Kidney (tissue), 14 donors: Measurements from ENCODE around the gene CHEK2. TPM values are rescaled to one million over a fixed set of nuclear protein-coding genes. Genes with fewer than 3 reads are reported as not detected.
"Not testable (repeated sequence)": the region's sequence is repeated elsewhere in the genome, so short reads cannot be mapped to it uniquely, and the experiment has no call there.

ENCODE experiments used
- DNase-seq, 5 donors: peaks; one replicate each; pipeline ENCODE4 v3.0.0-alpha.2; 2013 to 2020
- FAIRE-seq: peaks from 2 replicates; lab custom pipeline; 2012; peaks lifted over from hg19 to GRCh38; lab: Jason Lieb, UNC
- H3K27ac ChIP-seq, 2 donors: one replicate each; pipeline ENCODE4 v1.7.0; 2013; ENCODE audit warnings: low read depth in 2 of 2, low read length in 2 of 2, inconsistent platforms in 1 of 2
- H3K27me3 ChIP-seq: one replicate; pipeline ENCODE4 v1.7.1; 2013; ENCODE audit warnings: low read length, inconsistent platforms; ENCODE audit not compliant: control insufficient read depth, insufficient read depth
- H3K36me3 ChIP-seq, 3 donors: one replicate each; pipeline versions ENCODE4 v1.7.0 to v1.7.1; 2013; ENCODE audit warnings: low read length in 3 of 3, control low read depth in 1 of 3, inconsistent platforms in 1 of 3; ENCODE audit not compliant: insufficient read depth in 3 of 3, control insufficient read depth in 2 of 3
- H3K4me1 ChIP-seq, 3 donors: one replicate each; pipeline versions ENCODE4 v1.7.0 to v1.7.1; 2013; ENCODE audit warnings: low read length in 3 of 3, inconsistent platforms in 1 of 3, low read depth in 1 of 3; ENCODE audit not compliant: control insufficient read depth in 2 of 3, insufficient read depth in 2 of 3
- H3K4me3 ChIP-seq, 3 donors: one replicate each; pipeline versions ENCODE4 v1.7.0 to v1.8.1; 2013; ENCODE audit warnings: low read length in 3 of 3, control low read depth in 1 of 3, inconsistent platforms in 1 of 3
- H3K9ac ChIP-seq, 3 donors: one replicate each; pipeline versions ENCODE4 v1.7.0 to v1.7.1; 2013; ENCODE audit warnings: low read length in 3 of 3, control low read depth in 1 of 3, inconsistent platforms in 1 of 3
- H3K9me3 ChIP-seq, 3 donors: one replicate each; pipeline versions ENCODE4 v1.7.0 to v1.7.1; 2013; ENCODE audit warnings: low read length in 3 of 3, control low read depth in 1 of 3, inconsistent platforms in 1 of 3; ENCODE audit not compliant: control insufficient read depth in 2 of 3, insufficient read depth in 1 of 3
- CTCF ChIP-seq: IDR thresholded peaks from 3 replicates; pipeline ENCODE4 v1.5.1; 2012; ENCODE audit warnings: mild to moderate bottlenecking, moderate library complexity, borderline replicate concordance; ENCODE audit not compliant: insufficient read depth; ENCODE audit errors: extremely low read depth
- intact Hi-C: fragments of 100-400 bp; cut with DNase I; formaldehyde crosslinking; loops from one replicate; pipeline ENCODE4 v1.11.1; 2022
- polyA plus RNA-seq: library from polyadenylated mRNA; stranded (reverse); fragments of 350-450 nt; fragmentation: Illumina TruSeq; extraction: RNeasy Lipid Tissue Mini Kit (QIAGEN cat#74804); gene quantifications from one replicate; pipeline ENCODE4 v1.2.3, GENCODE V29; 2014; ENCODE audit warnings: low read depth, low replicate concordance; ENCODE audit not compliant: insufficient read depth
- total RNA-seq: library from RNA; stranded (reverse); fragmentation: NEBNext Ultra II Directional; extraction: Animal tissue kit (Norgen Biotek cat#: 25700); gene quantifications from one replicate; pipeline ENCODE4 v1.2.1, GENCODE V29; 2021
- donor health status: control.
- donor health status: control.
- donor health status: control.
- donor health status: control.
- donor health status: control.
- donor health status: DM: yes; HTN: yes; CAD: no.
- donor health status: Normal renal cell carcinoma (clear cell type).

The CHEK2 gene
- total and polyA plus RNA-seq, 2 donors from 2014 or later: 4.6 to 10.1 TPM

DNA sequence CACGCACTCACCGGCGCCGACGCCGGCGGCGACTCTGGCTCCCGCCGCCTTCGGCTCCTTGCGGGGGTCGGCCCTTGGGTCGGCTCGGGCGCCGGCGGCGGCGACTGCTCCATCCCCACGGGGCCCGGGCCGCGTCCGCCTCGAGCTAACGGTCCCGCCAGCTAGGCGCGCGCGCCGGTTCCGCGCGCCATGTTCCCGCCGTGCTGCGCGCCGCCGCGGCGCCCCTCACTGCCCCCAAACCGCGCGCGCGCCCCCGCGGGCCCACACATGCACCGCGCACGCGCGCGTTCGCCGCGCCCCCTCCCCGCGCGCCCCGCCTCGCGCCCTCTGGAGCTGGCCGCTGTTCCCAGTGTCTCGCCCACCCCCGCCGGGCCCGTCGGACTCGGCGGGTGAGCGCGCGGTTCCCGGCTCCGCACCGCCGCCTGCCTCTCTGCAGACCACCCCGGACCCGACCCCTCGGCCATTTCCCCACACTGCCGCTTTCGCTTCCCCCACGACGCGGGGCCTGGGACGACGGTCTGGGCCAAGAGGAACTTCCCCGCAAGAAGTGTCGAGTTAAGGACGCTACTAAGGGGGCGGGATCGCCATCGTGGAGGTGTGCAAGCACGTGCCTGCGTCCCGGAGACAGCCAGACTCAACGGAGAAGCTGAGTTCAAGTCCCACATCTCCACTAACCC lies 61.9 kb downstream of the CHEK2 start, which contains the start of gene TTC28:
TTC28 (minus strand) TSS at position 230 of the 677 bp plus-strand sequence; CDS start at position 113, 117 bp downstream.
- Histone ChIP-seq H3K4me3 (peak within 1 kb of the TSS; percentile 60 to 78 (median 68)), H3K9ac (peak within 1 kb of the TSS; percentile 49 to 69 (median 51))
- H3K9me3 ChIP-seq, H3K36me3 ChIP-seq, FAIRE-seq, intact Hi-C loops, H3K27me3 ChIP-seq, H3K4me1 ChIP-seq, H3K27ac ChIP-seq: not testable (repeated sequence)
- DNase-seq: peak; percentile 90 to 95 (median 92)
- peak; percentile 10 for TF ChIP-seq CTCF

GRCh38 chr22:28678778-28679610 lies 62.6 kb downstream of the CHEK2 start:
- FAIRE-seq, intact Hi-C loops, H3K36me3 ChIP-seq, H3K27ac ChIP-seq, H3K27me3 ChIP-seq, H3K9me3 ChIP-seq, H3K4me1 ChIP-seq: not testable (repeated sequence)
- Histone ChIP-seq H3K9ac (peak overlapping the region; percentile 43 to 69 (median 51)), H3K4me3 (peak overlapping the region; percentile 60 to 78 (median 68))
- peak; percentile 29 to 84 (median 44) for DNase-seq

DNA sequence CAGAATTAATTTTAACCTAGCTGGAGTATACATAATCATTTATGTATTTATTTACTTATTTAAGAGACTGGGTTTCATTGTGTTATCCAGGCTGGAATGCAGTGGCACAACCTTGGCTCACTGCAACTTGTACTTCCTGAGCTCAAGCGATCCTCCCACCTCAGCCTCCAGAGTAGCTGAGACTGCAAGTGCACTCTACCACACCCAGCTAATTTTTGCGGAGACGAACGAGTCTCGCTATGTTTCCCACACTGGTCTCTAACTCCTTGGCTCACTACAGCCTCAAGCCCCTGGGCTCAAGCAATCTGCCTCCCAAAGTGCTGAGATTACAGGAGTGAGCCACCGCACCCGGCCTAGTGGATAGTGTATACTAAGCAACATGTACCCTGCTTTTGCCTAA lies 63.5 kb downstream of the CHEK2 start:
- H3K36me3 ChIP-seq, H3K4me3 ChIP-seq, intact Hi-C loops, DNase-seq, H3K4me1 ChIP-seq, H3K27me3 ChIP-seq, FAIRE-seq, H3K9me3 ChIP-seq, H3K27ac ChIP-seq, H3K9ac ChIP-seq: not testable (repeated sequence)

DNA sequence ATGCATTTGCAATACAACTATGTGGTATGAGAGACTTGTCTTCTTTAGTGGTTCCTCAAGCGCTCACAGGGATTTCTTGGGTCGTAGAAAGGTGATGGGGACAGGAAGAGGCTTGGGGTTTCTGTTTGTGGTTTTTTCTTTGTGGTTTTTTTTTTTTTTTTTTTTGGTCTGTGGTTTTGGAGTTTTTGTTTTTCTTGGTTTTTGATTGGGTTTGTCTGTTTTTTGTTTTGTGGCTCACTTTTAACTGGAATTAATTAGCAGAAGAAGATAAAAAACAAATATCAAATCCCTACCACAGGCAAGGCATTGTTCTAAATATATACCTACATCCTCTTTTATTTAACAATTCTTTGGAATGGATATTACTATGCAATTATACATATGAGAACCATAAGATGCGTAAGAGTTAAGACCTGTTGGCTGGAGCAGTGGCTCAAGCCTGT lies 67.5 kb downstream of the CHEK2 start:
- TF ChIP-seq CTCF: no peak
- Histone ChIP-seq H3K36me3 (no peaks in the 10 kb centered on the region), H3K27ac (no peak overlapping the region), H3K27me3 (no peaks in the 10 kb centered on the region), H3K9ac (no peak overlapping the region), H3K9me3 (no peaks in the 10 kb centered on the region), H3K4me1 (no peaks in the 10 kb centered on the region), H3K4me3 (no peak overlapping the region)
- FAIRE-seq (no peak), DNase-seq (peak in 1 of 5 donors; percentile 16)
- intact Hi-C loops: no loop called here
